DND-41 (cell line): ENCODE measurements around the gene MAST4.

ENCODE experiments used
- ATAC-seq: fragments of 200-7000 bp; cut with Tn5 transposase; 3 replicates; pipeline ENCODE4 v1.9.1; 2021; ENCODE audit warnings: low read depth; ENCODE audit not compliant: insufficient read depth
- DNase-seq: peaks from one replicate; pipeline ENCODE4 v3.0.0-alpha.2; 2020
- H2AFZ ChIP-seq: 2 replicates; pipeline ENCODE4 v1.6.0; 2012; ENCODE audit warnings: low read depth, low read length
- H3K27ac ChIP-seq: 2 replicates; pipeline ENCODE4 v1.5.1; 2012; ENCODE audit warnings: low read length, inconsistent platforms
- H3K27me3 ChIP-seq: fragments of 200-600 bp; sonication (generic); 2 replicates; pipeline ENCODE4 v1.6.0; 2012; ENCODE audit warnings: low read length, mild to moderate bottlenecking, inconsistent platforms; ENCODE audit not compliant: insufficient read depth, poor library complexity
- H3K36me3 ChIP-seq: 2 replicates; pipeline ENCODE4 v1.5.1; 2012; ENCODE audit warnings: low read length, inconsistent platforms; ENCODE audit not compliant: insufficient read depth
- H3K4me1 ChIP-seq: 2 replicates; pipeline ENCODE4 v1.5.1; 2012; ENCODE audit warnings: mild to moderate bottlenecking, low read length; ENCODE audit not compliant: insufficient read depth
- H3K4me2 ChIP-seq: 2 replicates; pipeline ENCODE4 v1.6.0; 2012; ENCODE audit warnings: mild to moderate bottlenecking, moderate library complexity, low read length, inconsistent platforms; ENCODE audit not compliant: insufficient read depth
- H3K4me3 ChIP-seq, 2 experiments: fragments of 200-600 bp in 1 of 2; shearing (Covaris generic) in 1 of 2; 2 replicates each; pipeline ENCODE4 v1.5.1; 2012 to 2016; ENCODE audit warnings: inconsistent platforms in 2 of 2, low read length in 2 of 2, mild to moderate bottlenecking in 2 of 2, low read depth in 1 of 2, moderate library complexity in 1 of 2
- H3K79me2 ChIP-seq: 2 replicates; pipeline ENCODE4 v1.6.0; 2012; ENCODE audit warnings: low read length, inconsistent platforms; ENCODE audit not compliant: insufficient read depth
- H3K9ac ChIP-seq: 2 replicates; pipeline ENCODE4 v1.6.0; 2012; ENCODE audit warnings: low read depth, mild to moderate bottlenecking, inconsistent platforms, low read length, moderate library complexity
- H3K9me3 ChIP-seq: 2 replicates; pipeline ENCODE4 v1.5.1; 2012; ENCODE audit warnings: low read length, moderate library complexity, mild to moderate bottlenecking, inconsistent platforms; ENCODE audit not compliant: insufficient read depth, severe bottlenecking
- H4K20me1 ChIP-seq: 2 replicates; pipeline ENCODE4 v1.6.0; 2012; ENCODE audit warnings: low read length; ENCODE audit not compliant: insufficient read depth
- EZH2 ChIP-seq: IDR thresholded peaks from 3 replicates; pipeline ENCODE4 v1.6.1; 2012; ENCODE audit warnings: borderline replicate concordance, low read depth, mild to moderate bottlenecking, moderate library complexity, low read length, inconsistent platforms; ENCODE audit not compliant: severe bottlenecking
- TF ChIP-seq, protein P1 (sequence below): IDR thresholded peaks from 2 replicates; pipeline ENCODE4 v1.5.1; 2012; ENCODE audit warnings: borderline replicate concordance, low read length, moderate library complexity, mild to moderate bottlenecking; ENCODE audit not compliant: poor library complexity, severe bottlenecking; ENCODE audit errors: extremely low read depth

Gene MAST4

DNA sequence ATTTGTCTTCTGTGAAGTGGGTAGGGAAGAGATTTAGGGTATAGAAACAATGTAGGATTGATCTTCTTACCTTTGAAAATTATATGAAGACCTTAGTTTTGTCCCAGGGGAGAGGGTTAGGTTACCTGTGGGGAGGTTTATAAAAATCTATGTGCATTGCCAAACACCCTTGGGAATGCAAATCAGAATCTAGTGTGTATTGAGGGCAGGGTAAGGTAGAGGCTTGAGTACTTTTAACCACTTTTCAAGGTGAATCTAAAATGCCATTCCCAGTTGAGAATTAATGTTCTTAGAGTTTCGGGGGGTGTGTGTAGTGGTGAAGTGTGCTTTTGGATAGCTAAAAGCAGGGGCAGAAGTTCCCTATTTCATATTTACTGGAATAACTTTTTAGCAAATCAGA, 312.0 kb downstream of the MAST4 start:
- Histone ChIP-seq H3K36me3 (no peaks in the 10 kb centered on the region), H3K4me1 (peaks cover 16% of the 10 kb centered on the region), H4K20me1 (peaks cover 3% of the 10 kb centered on the region; the same call in 1 of the 2 replicates), H3K4me2 (no peak overlapping the region), H3K9me3 (no peaks in the 10 kb centered on the region), H3K79me2 (no peaks in the 10 kb centered on the region), H2AFZ (no peak overlapping the region), H3K9ac (no peak overlapping the region), H3K27ac (no peak overlapping the region), H3K4me3 (no peak overlapping the region), H3K27me3 (no peaks in the 10 kb centered on the region)
- ATAC-seq (no peak), DNase-seq (no peak)
- TF ChIP-seq EZH2: no peak
- TF ChIP-seq, protein P1, sequence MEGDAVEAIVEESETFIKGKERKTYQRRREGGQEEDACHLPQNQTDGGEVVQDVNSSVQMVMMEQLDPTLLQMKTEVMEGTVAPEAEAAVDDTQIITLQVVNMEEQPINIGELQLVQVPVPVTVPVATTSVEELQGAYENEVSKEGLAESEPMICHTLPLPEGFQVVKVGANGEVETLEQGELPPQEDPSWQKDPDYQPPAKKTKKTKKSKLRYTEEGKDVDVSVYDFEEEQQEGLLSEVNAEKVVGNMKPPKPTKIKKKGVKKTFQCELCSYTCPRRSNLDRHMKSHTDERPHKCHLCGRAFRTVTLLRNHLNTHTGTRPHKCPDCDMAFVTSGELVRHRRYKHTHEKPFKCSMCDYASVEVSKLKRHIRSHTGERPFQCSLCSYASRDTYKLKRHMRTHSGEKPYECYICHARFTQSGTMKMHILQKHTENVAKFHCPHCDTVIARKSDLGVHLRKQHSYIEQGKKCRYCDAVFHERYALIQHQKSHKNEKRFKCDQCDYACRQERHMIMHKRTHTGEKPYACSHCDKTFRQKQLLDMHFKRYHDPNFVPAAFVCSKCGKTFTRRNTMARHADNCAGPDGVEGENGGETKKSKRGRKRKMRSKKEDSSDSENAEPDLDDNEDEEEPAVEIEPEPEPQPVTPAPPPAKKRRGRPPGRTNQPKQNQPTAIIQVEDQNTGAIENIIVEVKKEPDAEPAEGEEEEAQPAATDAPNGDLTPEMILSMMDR: no peak

DNA sequence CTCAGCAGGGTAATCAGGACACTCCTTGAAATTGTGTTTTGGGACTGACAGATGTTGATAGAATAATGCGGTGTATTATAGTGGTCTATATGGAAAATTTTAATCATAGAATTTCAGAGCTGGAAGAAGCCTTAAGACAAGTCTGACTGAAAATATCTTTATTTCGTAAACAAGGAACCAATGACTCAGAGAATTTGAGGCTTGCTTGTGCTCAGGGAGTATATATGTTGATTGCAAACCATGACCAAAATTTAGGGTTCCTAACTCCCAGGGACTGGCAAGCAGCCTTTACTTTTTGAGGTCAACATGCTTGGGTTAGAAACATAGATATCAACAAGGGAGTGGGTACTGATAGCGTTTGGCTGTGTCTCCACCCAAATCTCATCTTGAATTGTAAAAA, 313.2 kb downstream of the MAST4 start:
- ATAC-seq (no peak), DNase-seq (no peak)
- Histone ChIP-seq H3K79me2 (no peaks in the 10 kb centered on the region), H3K9me3 (no peaks in the 10 kb centered on the region), H3K4me1 (peaks cover 19% of the 10 kb centered on the region), H3K27me3 (no peaks in the 10 kb centered on the region), H2AFZ (no peak overlapping the region), H3K4me2 (no peak overlapping the region), H4K20me1 (peaks cover 3% of the 10 kb centered on the region; the same call in 1 of the 2 replicates), H3K27ac (no peak overlapping the region), H3K9ac (no peak overlapping the region), H3K36me3 (no peaks in the 10 kb centered on the region), H3K4me3 (no peak overlapping the region)
- TF ChIP-seq, protein P1: no peak

DNA sequence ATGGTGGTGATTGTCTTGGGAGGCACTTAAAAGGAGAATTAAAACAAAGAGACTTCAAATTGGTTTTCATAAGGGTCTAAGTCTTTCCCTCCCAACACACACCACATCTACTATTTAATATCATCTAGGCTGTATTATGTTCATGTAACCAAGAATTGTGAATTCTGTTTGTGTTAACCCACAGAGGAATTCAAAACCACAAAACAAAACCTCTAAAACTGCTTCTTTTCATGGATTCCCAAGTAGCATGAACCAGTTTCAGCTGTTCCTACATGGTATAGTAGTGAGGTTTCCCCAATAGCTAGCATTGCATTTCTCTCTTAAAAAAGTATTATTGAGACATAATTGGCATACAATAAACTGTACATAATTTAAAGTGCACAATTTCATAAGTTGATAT, 316.6 kb downstream of the MAST4 start:
- Histone ChIP-seq H3K4me2 (no peak overlapping the region), H4K20me1 (peaks cover 3% of the 10 kb centered on the region; the same call in 1 of the 2 replicates), H3K79me2 (no peaks in the 10 kb centered on the region), H3K36me3 (no peaks in the 10 kb centered on the region), H3K9ac (no peak overlapping the region), H2AFZ (no peak overlapping the region), H3K27me3 (no peaks in the 10 kb centered on the region), H3K9me3 (no peaks in the 10 kb centered on the region), H3K4me1 (peaks cover 19% of the 10 kb centered on the region), H3K27ac (no peak overlapping the region), H3K4me3 (no peak overlapping the region)
- TF ChIP-seq, protein P1: no peak
- TF ChIP-seq EZH2: no peak
- ATAC-seq (peak; percentile 85), DNase-seq (no peak)

DNA sequence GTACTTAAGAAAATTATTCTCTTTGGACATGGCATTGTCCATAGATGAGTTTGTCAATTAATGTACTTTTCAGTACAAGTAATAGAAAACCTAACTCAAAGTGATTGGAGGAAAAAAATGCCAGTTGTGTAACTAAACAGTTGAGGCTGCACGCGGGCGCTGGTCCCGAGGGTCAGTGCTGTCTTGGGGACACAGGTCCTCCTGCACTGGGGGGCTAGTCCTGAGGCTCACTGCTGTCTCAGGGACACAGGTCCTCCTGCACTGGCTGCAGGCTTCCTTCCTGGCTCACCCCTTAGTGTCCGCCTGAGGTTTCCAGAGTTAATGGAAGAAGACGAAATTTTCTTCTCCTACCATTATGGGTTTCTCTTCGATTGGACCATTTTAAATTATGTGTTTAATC, 319.3 kb downstream of the MAST4 start:
- no peaks in the 10 kb centered on the region for H3K79me2 ChIP-seq
- DNase-seq: no peak
- no peak overlapping the region for H3K9ac ChIP-seq
- no peak overlapping the region for H3K27ac ChIP-seq
- H3K9me3 ChIP-seq: no peaks in the 10 kb centered on the region
- TF ChIP-seq, protein P1: no peak
- TF ChIP-seq EZH2: no peak
- H3K36me3 ChIP-seq: no peaks in the 10 kb centered on the region
- no peak overlapping the region for H3K4me3 ChIP-seq
- peaks cover 19% of the 10 kb centered on the region for H3K4me1 ChIP-seq
- no peak overlapping the region for H3K4me2 ChIP-seq
- no peaks in the 10 kb centered on the region for H3K27me3 ChIP-seq
- no peak overlapping the region for H2AFZ ChIP-seq
- H4K20me1 ChIP-seq: peaks cover 3% of the 10 kb centered on the region; the same call in 1 of the 2 replicates
- no peak for ATAC-seq
